Measurements from ENCODE around the gene NFKB1.

DNA sequence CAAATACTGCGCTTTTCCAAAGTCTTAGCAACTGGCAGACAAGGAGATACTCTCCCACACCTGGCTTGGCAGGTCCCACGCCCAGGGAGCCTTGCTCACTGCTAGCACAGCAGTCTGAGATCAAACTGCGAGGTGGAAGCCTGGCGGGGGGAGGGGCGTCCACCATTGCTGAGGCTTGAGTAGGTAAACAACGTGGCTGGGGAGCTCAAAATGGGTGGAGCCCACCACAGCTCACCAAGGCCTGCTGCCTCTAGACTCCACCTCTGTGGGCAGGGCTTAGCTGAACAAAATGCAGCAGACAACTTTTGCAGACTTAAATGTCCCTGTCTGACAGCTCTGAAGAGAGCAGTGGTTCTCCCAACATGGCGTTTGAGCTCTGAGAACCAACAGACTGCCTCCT is 23.0 kb upstream of the NFKB1 start:
- TF ChIP-seq, protein P1, sequence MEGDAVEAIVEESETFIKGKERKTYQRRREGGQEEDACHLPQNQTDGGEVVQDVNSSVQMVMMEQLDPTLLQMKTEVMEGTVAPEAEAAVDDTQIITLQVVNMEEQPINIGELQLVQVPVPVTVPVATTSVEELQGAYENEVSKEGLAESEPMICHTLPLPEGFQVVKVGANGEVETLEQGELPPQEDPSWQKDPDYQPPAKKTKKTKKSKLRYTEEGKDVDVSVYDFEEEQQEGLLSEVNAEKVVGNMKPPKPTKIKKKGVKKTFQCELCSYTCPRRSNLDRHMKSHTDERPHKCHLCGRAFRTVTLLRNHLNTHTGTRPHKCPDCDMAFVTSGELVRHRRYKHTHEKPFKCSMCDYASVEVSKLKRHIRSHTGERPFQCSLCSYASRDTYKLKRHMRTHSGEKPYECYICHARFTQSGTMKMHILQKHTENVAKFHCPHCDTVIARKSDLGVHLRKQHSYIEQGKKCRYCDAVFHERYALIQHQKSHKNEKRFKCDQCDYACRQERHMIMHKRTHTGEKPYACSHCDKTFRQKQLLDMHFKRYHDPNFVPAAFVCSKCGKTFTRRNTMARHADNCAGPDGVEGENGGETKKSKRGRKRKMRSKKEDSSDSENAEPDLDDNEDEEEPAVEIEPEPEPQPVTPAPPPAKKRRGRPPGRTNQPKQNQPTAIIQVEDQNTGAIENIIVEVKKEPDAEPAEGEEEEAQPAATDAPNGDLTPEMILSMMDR (IDR thresholded peaks at IDR 0.05; ENCODE audit: low read length), result no peak
- TF ChIP-seq EZH2 (IDR thresholded peaks at IDR 0.05; ENCODE audit: borderline replicate concordance, low read length), result no peak
